Measurements from ENCODE around the gene GSG1L.

GSG1L gene

GRCh38 chr16:27803775-27804549 lies 259.6 kb downstream of the GSG1L start:
- no peak for TF ChIP-seq CTCF (IDR thresholded peaks at IDR 0.05; ENCODE audit: low read depth, low read length)
- Histone ChIP-seq H3K4me3 (ENCODE audit: low read depth, low read length) (no peak overlapping the region), H3K27me3 (ENCODE audit: insufficient read depth, low read depth, severe bottlenecking) (no peaks in the 10 kb centered on the region), H3K9me3 (ENCODE audit: severe bottlenecking) (no peaks in the 10 kb centered on the region), H3K27ac (no peak overlapping the region), H3K36me3 (no peaks in the 10 kb centered on the region)
- DNase-seq: no peak

- no peaks in the 10 kb centered on the region for H3K36me3 ChIP-seq
- no peaks in the 10 kb centered on the region for H3K27me3 ChIP-seq (ENCODE audit: insufficient read depth, low read depth, severe bottlenecking)
- no peak overlapping the region for H3K27ac ChIP-seq
- TF ChIP-seq CTCF (IDR thresholded peaks at IDR 0.05; ENCODE audit: low read depth, low read length): no peak
- DNase-seq: no peak
- no peaks in the 10 kb centered on the region for H3K9me3 ChIP-seq (ENCODE audit: severe bottlenecking)
- H3K4me3 ChIP-seq (ENCODE audit: low read depth, low read length): no peak overlapping the region
These were observed 260.7 kb downstream of the GSG1L start for GRCh38 chr16:27802664-27803439.

GRCh38 chr16:27801289-27801945 lies 262.1 kb downstream of the GSG1L start:
- H3K27ac ChIP-seq: no peak overlapping the region
- no peaks in the 10 kb centered on the region for H3K36me3 ChIP-seq
- no peaks in the 10 kb centered on the region for H3K27me3 ChIP-seq (ENCODE audit: insufficient read depth, low read depth, severe bottlenecking)
- DNase-seq: no peak
- no peak overlapping the region for H3K4me3 ChIP-seq (ENCODE audit: low read depth, low read length)
- H3K9me3 ChIP-seq (ENCODE audit: severe bottlenecking): no peaks in the 10 kb centered on the region
- TF ChIP-seq CTCF (IDR thresholded peaks at IDR 0.05; ENCODE audit: low read depth, low read length): no peak

GRCh38 chr16:27800817-27801216 lies 262.7 kb downstream of the GSG1L start:
- Histone ChIP-seq H3K4me3 (ENCODE audit: low read depth, low read length) (no peak overlapping the region), H3K27me3 (ENCODE audit: insufficient read depth, low read depth, severe bottlenecking) (no peaks in the 10 kb centered on the region), H3K36me3 (no peaks in the 10 kb centered on the region), H3K9me3 (ENCODE audit: severe bottlenecking) (no peaks in the 10 kb centered on the region), H3K27ac (no peak overlapping the region)
- no peak for TF ChIP-seq CTCF (IDR thresholded peaks at IDR 0.05; ENCODE audit: low read depth, low read length)
- DNase-seq: no peak

- Histone ChIP-seq H3K36me3 (no peaks in the 10 kb centered on the region), H3K4me3 (ENCODE audit: low read depth, low read length) (no peak overlapping the region), H3K27me3 (ENCODE audit: insufficient read depth, low read depth, severe bottlenecking) (no peaks in the 10 kb centered on the region), H3K9me3 (ENCODE audit: severe bottlenecking) (no peaks in the 10 kb centered on the region), H3K27ac (no peak overlapping the region)
- TF ChIP-seq CTCF (IDR thresholded peaks at IDR 0.05; ENCODE audit: low read depth, low read length): no peak
- no peak for DNase-seq
These were observed 263.6 kb downstream of the GSG1L start for GRCh38 chr16:27799896-27800295.
